Coronary artery (tissue), 2 donors: ENCODE data around the gene ZNF441.
A peak's percentile ranks its signal among the peaks of the same experiment; 100 is the strongest.
"Not testable (repeated sequence)": the region's sequence is repeated elsewhere in the genome, so short reads cannot be mapped to it uniquely, and the experiment has no call there.

Experiments
- DNase-seq: peaks from one replicate; pipeline ENCODE4 v3.0.0-alpha.2; 2017; ENCODE audit warnings: low spot score
- H3K27ac ChIP-seq, 2 donors: fragments of 200-600 bp; sonication (generic); one replicate each; pipeline ENCODE4 v1.5.1; 2016 to 2019
- H3K4me3 ChIP-seq: fragments of 200-600 bp; sonication (generic); 2 replicates; pipeline ENCODE4 v1.5.1; 2016; ENCODE audit warnings: mild to moderate bottlenecking, moderate library complexity
- TF ChIP-seq, protein P1 (sequence below): fragments of 200-600 bp; sonication (generic); IDR thresholded peaks from one replicate; pipeline ENCODE4 v1.5.1; 2019; ENCODE audit warnings: antibody characterized with exemption

Gene ZNF441

DNA sequence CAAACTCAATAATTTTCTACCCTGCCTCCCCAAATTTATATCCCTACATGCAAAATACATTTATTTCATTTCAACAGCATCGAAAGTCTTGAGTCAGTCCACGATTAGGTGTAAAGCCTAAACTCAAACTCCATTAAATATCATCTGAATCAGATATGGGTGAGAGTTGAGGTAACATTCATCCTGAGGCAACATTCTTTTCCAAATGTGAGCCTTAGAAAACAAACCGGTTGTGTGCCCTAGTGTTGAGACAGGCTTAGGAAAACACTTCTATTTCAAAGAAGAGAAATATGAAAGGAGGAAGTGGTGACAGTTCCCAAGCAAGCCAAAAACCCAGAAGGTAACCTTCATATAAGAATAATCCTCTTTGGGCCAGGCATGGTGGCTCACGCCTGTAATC, 12.1 kb upstream of the ZNF441 start:
- TF ChIP-seq, protein P1, sequence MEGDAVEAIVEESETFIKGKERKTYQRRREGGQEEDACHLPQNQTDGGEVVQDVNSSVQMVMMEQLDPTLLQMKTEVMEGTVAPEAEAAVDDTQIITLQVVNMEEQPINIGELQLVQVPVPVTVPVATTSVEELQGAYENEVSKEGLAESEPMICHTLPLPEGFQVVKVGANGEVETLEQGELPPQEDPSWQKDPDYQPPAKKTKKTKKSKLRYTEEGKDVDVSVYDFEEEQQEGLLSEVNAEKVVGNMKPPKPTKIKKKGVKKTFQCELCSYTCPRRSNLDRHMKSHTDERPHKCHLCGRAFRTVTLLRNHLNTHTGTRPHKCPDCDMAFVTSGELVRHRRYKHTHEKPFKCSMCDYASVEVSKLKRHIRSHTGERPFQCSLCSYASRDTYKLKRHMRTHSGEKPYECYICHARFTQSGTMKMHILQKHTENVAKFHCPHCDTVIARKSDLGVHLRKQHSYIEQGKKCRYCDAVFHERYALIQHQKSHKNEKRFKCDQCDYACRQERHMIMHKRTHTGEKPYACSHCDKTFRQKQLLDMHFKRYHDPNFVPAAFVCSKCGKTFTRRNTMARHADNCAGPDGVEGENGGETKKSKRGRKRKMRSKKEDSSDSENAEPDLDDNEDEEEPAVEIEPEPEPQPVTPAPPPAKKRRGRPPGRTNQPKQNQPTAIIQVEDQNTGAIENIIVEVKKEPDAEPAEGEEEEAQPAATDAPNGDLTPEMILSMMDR: no peak
- Histone ChIP-seq H3K27ac (no peak overlapping the region), H3K4me3 (no peak overlapping the region)
- no peak for DNase-seq

DNA sequence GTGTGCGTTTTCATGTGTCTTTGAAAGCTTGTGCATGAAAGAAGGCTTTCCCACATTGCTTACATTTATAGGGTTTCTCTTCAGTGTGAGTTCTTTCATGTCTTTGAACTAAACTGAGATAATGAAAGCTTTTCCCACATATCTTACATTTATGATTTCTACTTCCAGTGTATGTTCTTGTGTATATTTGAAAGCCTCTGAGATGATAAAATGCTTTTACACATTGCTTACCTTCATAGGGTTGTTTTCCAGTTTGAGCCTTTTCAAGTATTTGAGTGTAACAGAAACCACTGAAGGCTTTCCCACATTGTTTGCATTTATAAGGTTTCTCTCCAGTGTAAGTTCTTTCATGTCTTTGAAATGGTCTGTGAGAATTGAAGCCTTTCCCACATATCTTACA, 9.8 kb upstream of the ZNF441 start:
- no peak for DNase-seq
- Histone ChIP-seq H3K27ac (no peak overlapping the region), H3K4me3 (no peak overlapping the region)
- TF ChIP-seq, protein P1: no peak

DNA sequence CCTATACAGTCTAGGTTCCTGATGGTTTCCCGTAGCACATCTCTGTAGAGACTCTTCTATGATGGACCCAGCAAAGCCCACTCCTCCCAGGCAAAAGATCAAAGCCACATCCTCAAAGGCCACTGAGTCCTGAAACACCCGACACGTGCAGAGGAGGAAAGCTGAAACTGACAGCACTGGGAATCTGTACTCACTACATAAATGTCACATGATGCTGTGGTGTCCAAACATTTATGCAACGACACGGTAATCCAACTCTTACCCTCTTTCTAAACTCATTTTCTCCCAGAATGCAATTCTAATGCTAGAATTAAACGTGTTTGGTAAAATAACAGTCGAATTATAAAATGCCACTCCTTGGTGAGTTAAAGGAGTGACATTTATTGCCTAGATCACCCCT, 7.0 kb upstream of the ZNF441 start:
- no peak for DNase-seq
- no peak overlapping the region for H3K27ac ChIP-seq
- TF ChIP-seq, protein P1: no peak
- H3K4me3 ChIP-seq: no peak overlapping the region

DNA sequence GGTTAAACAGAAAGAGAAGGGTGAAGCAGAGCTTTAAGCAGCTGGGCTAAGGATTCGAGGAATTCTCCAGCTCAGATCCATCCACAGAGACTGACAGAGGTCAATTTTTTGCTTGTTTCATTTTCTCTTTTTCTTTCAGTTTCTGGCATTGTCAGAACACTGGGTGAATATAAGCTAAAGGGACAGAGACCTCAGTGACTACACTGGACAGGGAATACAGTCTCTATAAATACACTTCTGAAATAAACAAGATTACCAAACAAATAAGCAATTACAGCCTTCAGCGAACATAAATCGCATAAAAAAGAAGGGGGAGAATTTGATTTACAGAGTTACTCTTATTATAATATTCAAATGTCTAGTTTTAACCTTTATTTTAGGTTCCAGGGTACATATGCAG, 3.7 kb upstream of the ZNF441 start:
- DNase-seq: no peak
- Histone ChIP-seq H3K27ac (no peak overlapping the region), H3K4me3 (no peak overlapping the region)
- TF ChIP-seq, protein P1: no peak

DNA sequence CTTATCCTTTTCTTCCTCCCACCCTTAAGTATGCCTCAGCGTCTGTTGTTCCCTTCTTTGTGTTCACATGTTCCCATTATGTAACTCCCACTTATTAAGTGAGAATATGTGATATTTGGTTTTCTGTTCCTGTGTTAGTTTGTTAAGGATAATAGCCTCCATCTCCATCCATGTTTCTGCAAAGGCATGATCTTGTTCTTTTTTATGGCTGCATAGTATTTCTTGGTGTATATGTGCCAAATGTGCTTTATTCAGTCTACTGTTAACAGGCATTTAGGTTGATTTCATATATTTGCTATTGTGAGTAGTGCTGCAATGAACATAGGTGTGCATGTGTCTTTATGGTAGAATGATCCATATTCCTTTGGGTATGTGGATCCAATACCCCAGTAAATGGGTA, 3.2 kb upstream of the ZNF441 start:
- TF ChIP-seq, protein P1: no peak
- DNase-seq: no peak
- H3K27ac ChIP-seq: no peak overlapping the region
- no peak overlapping the region for H3K4me3 ChIP-seq

DNA sequence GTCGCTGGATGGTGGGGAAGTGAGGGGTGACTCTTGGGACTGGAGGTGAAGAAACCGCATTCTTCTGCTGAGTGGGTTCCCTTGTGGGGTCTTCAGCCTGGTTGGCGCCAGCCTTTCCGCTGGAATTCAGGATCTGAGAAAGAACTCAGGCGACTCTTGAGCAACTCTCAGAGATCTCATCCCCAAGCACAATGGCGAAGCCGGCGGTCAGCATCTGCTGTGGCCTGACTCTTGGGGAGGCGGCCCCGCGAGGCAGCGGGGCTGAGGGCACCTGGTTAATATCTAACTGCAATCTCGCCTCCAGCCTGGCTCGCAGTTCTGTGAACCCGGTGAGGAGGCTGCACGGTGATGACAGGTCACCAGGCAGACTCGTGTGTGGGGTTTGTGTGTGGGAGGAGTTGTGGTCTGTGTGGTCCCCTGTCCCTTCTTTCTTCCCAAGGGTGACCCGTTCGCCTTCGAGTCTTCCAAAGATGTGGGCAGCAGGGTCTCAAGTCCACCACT, 883 bp downstream of the ZNF441 start:
- Histone ChIP-seq H3K27ac (peak overlapping the region; percentile 96 to 98), H3K4me3 (peak overlapping the region; percentile 98)
- no peak for DNase-seq
- TF ChIP-seq, protein P1: no peak

DNA sequence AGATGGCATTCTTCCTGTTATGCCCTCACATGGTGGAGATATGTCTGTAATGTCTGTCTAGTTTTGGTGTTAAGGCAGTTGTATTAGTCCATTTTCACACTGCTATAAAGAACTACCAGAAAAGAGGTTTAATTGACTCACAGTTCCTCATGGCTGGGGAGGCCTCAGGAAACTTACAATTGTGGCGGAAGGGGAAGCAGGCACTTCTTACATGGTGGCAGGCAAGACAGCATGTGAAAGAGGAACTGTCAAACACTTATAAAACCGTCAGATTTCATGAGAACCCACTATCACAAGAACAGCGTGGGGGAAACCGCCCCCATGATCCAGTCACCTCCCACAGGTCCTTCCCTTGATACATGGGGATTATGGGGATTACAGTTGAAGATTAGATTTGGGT, 3.2 kb downstream of the ZNF441 start:
- Histone ChIP-seq H3K4me3 (no peak overlapping the region), H3K27ac (no peak overlapping the region)
- TF ChIP-seq, protein P1: no peak
- no peak for DNase-seq

DNA sequence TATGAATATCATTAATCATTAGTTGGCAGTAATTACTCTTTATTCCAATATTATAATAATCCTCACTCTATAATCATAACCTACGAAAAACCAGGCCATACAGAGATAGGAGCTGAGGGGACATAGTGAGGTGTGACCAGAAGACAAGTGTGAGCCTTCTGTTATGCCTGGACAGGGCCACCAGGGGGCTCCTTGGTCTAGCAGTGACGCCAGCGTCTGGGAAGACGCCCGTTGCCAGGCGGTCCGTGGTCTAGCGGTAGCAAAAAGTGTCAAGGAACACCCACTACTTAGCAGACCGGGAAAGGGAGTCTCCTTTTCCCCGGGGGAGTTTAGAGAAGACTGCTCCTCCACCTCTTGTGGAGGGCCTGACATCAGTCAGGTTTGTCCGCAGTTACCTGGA, 4.7 kb downstream of the ZNF441 start:
- not testable (repeated sequence) for DNase-seq, H3K4me3 ChIP-seq, H3K27ac ChIP-seq

DNA sequence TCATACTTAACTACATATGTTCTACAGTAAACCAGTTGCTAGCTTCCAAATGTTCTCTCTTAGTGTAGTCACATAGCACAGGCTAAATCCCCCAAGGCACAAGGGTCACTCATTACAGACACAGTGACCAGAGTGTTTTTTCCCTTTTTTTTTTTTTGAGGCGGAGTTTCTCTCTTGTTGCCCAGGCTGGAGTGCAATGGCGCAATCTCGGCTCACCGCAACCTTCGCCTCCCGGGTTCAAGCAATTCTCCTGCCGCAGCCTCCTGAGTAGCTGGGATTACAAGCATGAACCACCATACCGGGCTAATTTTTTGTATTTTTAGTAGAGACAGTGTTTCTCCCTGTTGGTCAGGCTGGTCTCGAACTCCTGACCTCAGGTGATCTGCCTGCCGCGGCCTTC, 9.9 kb downstream of the ZNF441 start:
- DNase-seq, H3K4me3 ChIP-seq: not testable (repeated sequence)

More for the DNA sequence above, 9.9 kb downstream of the ZNF441 start:
- not testable (repeated sequence) for H3K27ac ChIP-seq
